HUES64 (cell line): ENCODE measurements around the gene RPS6KA5.

Experiments
- H3K27ac ChIP-seq: 2 replicates; pipeline ENCODE4 v1.7.0; 2013; ENCODE audit warnings: low read depth, low read length, inconsistent platforms
- H3K27me3 ChIP-seq: 2 replicates; pipeline ENCODE4 v1.6.1; 2013; ENCODE audit warnings: mild to moderate bottlenecking, low read length; ENCODE audit not compliant: insufficient read depth
- H3K36me3 ChIP-seq: 2 replicates; pipeline ENCODE4 v1.6.1; 2013; ENCODE audit warnings: mild to moderate bottlenecking, low read length; ENCODE audit not compliant: insufficient read depth
- H3K4me1 ChIP-seq: 2 replicates; pipeline ENCODE4 v1.6.1; 2013; ENCODE audit warnings: mild to moderate bottlenecking, low read length, moderate library complexity; ENCODE audit not compliant: insufficient read depth
- H3K4me3 ChIP-seq: 2 replicates; pipeline ENCODE4 v1.5.1; 2013; ENCODE audit warnings: mild to moderate bottlenecking, low read length, moderate library complexity
- H3K9ac ChIP-seq: 2 replicates; pipeline ENCODE4 v1.6.1; 2013; ENCODE audit warnings: mild to moderate bottlenecking, low read depth, low read length
- H3K9me3 ChIP-seq: 2 replicates; pipeline ENCODE4 v1.6.1; 2013; ENCODE audit warnings: low read depth, low read length; ENCODE audit not compliant: insufficient read depth
- WGBS: fragments of 150-250, 120-280 bp; methylation state at CpG from one replicate; pipeline ENCODE4 v1.1.7; 2013; ENCODE audit warnings: missing lambda C conversion rate; 5-methylcytosine and 5-hydroxymethylcytosine counted together

RPS6KA5 gene

GRCh38 chr14:90814806-90815571, 245.5 kb downstream of the RPS6KA5 start:
- H3K27ac ChIP-seq, result no peak overlapping the region
- H3K27me3 ChIP-seq, result peaks cover 16% of the 10 kb centered on the region
- peak overlapping the region; percentile 51 for H3K4me3 ChIP-seq
- H3K4me1 ChIP-seq, result no peaks in the 10 kb centered on the region
- no peak overlapping the region for H3K9ac ChIP-seq
- no peaks in the 10 kb centered on the region for H3K9me3 ChIP-seq
- 83% methylated on average over 13 of the region's 13 CpGs for WGBS
- H3K36me3 ChIP-seq, result no peaks in the 10 kb centered on the region

DNA sequence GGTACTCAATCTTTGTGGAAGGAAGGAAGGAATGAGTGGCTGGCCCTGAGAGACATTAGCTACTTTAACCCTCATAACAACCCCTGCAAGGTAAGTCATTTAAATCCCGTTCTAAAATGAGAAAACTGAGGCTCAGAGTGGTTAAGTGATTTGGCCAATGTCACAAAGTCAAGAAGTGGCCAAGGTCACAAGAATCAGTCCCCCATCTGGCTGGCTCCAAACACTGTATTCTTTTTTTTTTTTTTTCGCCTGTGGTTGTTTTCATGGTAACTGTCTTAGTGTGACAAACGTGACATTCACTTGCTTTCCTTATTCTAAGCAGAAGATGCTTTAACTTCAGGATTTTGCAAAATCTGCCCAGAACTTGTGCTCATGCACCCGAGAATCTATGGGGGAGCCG, 247.0 kb downstream of the RPS6KA5 start:
- no peak overlapping the region for H3K27ac ChIP-seq
- no peak overlapping the region for H3K4me3 ChIP-seq
- no peaks in the 10 kb centered on the region for H3K36me3 ChIP-seq
- 84% methylated on average over 4 of the region's 5 CpGs for WGBS
- peaks cover 16% of the 10 kb centered on the region for H3K27me3 ChIP-seq
- H3K4me1 ChIP-seq, result no peaks in the 10 kb centered on the region
- H3K9ac ChIP-seq, result no peak overlapping the region
- H3K9me3 ChIP-seq, result no peaks in the 10 kb centered on the region

DNA sequence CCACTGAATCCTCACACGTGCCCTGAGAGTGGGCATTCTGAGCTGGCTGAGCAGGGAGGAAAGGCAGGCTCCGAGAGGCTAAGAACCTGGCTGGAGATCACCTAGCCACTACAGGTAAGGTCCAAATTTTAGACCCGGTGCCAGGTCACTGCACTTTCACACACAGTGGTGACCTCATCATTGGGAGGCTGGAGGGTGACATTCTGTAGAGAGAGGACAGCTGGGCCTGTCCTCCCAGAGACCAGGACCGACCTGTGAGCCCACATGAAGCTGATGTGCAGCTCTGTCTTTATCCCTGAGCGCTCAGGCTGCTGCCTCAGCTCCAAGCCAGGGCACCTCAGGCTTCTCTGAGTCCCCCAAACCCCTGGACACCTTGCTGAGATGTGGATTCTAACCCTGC, 248.3 kb downstream of the RPS6KA5 start:
- Histone ChIP-seq H3K4me3 (no peak overlapping the region), H3K9ac (no peak overlapping the region), H3K36me3 (no peaks in the 10 kb centered on the region), H3K27ac (no peak overlapping the region), H3K9me3 (no peaks in the 10 kb centered on the region), H3K27me3 (peaks cover 16% of the 10 kb centered on the region), H3K4me1 (no peaks in the 10 kb centered on the region)
- 91% methylated on average over 5 of the region's 5 CpGs for WGBS

- H3K9ac ChIP-seq, result no peak overlapping the region
- H3K4me3 ChIP-seq, result no peak overlapping the region
- no peaks in the 10 kb centered on the region for H3K36me3 ChIP-seq
These were observed 248.8 kb downstream of the RPS6KA5 start for GRCh38 chr14:90811641-90812040.

GRCh38 chr14:90810806-90811205, 249.6 kb downstream of the RPS6KA5 start:
- Histone ChIP-seq H3K9ac (no peak overlapping the region), H3K9me3 (no peaks in the 10 kb centered on the region), H3K27me3 (peaks cover 11% of the 10 kb centered on the region; the same call in 1 of the 2 replicates), H3K36me3 (no peaks in the 10 kb centered on the region), H3K4me3 (no peak overlapping the region), H3K27ac (no peak overlapping the region), H3K4me1 (no peaks in the 10 kb centered on the region)
- WGBS, result 91% methylated on average over 5 of the region's 5 CpGs

More at GRCh38 chr14:90811641-90812040, 248.8 kb downstream of the RPS6KA5 start:
- Histone ChIP-seq H3K4me1 (no peaks in the 10 kb centered on the region), H3K27me3 (peaks cover 12% of the 10 kb centered on the region), H3K9me3 (no peaks in the 10 kb centered on the region), H3K27ac (no peak overlapping the region)
- 93% methylated on average over 10 of the region's 10 CpGs for WGBS

DNA sequence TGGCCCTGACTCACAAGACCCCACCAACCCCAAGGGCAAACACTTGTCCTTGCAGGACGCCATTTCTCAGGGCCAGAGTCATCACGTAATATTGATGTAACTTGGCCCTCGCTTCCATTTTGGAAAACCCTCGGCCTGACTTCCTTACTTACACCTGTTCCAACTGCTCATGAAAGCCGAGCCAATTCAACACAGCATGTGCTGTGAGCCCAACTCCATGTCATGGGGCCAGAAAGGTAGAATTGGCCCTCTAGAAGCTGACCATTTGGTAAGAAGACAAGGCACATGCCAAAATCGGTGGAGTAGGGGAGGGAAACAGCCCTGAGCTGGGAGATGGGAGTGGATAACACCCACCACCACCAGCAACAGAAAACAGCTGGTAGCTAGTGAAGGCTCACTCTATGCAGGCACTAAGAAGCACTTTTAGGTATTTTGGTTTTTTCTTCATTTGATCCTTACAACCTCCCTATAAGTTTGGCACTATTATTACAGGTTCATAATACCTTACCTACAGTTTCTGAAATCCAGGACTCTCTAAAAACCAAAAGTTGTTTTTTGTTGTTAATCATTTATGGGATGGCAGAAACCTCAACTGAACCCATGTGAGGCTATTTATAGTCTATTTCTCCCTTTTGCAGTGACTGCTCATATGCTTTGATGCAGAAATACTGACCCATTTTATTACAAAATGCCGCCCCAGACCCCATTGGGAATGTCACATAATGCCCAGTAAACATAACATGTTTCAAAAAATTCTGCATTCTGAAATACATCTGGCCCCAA, 250.7 kb downstream of the RPS6KA5 start:
- Histone ChIP-seq H3K9ac (no peak overlapping the region), H3K36me3 (no peaks in the 10 kb centered on the region), H3K4me1 (no peaks in the 10 kb centered on the region), H3K27ac (no peak overlapping the region), H3K4me3 (no peak overlapping the region), H3K9me3 (no peaks in the 10 kb centered on the region), H3K27me3 (peaks cover under 1% of the 10 kb centered on the region; the same call in 1 of the 2 replicates)
- WGBS, result 94% methylated on average over 7 of the region's 7 CpGs

DNA sequence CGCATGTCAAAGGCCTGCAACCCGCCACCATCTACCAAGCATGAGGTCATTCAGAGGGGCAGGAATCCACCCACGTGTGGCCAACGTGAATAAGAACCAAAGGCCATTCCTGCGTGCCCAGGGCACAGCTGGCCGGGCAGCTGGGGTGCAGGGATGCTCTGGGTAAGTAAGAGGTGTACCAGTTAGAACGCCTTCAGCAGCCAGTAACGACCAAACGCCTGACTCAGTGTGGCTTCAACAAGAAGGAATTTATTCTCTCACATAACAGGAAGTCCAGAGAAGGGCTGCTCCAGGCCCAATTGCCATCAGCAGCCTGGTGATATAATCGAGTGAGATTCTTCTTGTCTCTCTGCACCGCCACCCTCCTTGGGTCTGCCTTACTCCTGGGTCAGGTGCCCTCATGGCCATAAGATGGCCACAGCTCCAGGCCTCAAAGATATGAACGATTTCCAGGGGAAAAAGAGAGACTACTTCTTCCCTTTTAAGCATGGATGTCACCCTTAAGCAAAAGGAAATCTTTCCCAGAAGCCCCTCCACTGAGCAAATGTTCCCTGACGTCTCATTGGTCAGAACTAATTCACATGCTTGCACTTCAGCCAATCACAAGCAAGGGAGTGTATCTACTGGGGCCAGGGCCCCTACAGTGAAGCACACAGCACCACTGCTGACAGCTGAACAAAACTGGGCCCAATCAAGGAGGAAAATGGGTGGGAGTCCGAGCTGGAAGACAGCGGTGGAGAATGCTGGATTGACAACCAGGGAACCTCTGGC, 251.5 kb downstream of the RPS6KA5 start:
- Histone ChIP-seq H3K27me3 (no peaks in the 10 kb centered on the region), H3K9ac (no peak overlapping the region), H3K9me3 (no peaks in the 10 kb centered on the region), H3K4me1 (0 out of 2 replicates have a peak, but pooled peaks cover 3% of the 10 kb centered on the region), H3K27ac (no peak overlapping the region), H3K4me3 (no peak overlapping the region), H3K36me3 (no peaks in the 10 kb centered on the region)
- WGBS, result 91% methylated on average over 15 of the region's 15 CpGs

- Histone ChIP-seq H3K4me1 (0 out of 2 replicates have a peak, but pooled peaks cover 3% of the 10 kb centered on the region), H3K9ac (no peak overlapping the region), H3K4me3 (no peak overlapping the region), H3K9me3 (no peaks in the 10 kb centered on the region), H3K36me3 (no peaks in the 10 kb centered on the region), H3K27ac (no peak overlapping the region), H3K27me3 (no peaks in the 10 kb centered on the region)
- WGBS, result 94% methylated on average over 6 of the region's 6 CpGs
These were observed 253.4 kb downstream of the RPS6KA5 start for GRCh38 chr14:90807060-90807459.

DNA sequence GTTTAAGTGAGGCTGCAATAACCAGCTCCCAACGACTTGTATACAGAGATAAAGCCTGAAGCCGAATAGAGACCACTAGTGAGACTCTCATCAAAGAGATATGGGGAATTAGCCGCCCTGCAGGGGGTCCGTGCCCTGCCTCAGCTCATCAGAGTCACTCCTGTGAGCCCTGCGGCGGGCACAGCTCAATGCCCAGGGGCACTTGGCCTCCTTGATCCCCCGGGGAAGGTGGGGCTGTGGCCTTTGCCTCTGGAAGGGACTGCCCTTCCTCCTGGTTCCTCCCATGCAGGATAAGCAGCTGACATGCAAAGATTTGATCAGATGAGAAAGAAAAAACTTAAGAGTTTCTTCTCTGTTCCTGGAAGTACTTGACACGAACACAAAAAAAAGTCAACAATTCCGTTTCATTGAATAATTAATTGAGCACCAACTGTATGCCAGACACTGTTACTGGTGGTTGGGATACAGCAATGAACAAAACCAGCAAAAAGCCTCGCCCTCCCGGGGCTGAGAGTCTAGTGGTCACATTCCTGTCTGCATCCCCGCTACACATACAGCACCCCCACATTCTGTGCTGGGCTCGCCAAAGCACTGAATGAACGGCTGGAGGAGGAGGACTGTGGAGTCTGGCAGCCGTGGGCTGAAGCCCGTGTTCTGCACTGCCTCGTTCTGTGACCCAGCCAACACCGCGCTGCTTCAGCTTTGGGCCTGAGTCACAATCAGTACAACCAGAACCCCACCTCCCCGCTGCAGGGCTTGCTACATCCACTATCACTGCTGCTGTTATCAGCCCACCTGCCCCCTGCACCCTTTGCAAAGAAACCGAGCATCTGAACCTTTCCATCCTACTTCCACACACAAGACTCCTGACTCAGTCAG, 254.5 kb downstream of the RPS6KA5 start:
- Histone ChIP-seq H3K9ac (no peak overlapping the region), H3K4me1 (0 out of 2 replicates have a peak, but pooled peaks cover 3% of the 10 kb centered on the region), H3K27me3 (no peaks in the 10 kb centered on the region), H3K36me3 (no peaks in the 10 kb centered on the region), H3K4me3 (no peak overlapping the region), H3K9me3 (no peaks in the 10 kb centered on the region), H3K27ac (no peak overlapping the region)
- 87% methylated on average over 21 of the region's 21 CpGs for WGBS

DNA sequence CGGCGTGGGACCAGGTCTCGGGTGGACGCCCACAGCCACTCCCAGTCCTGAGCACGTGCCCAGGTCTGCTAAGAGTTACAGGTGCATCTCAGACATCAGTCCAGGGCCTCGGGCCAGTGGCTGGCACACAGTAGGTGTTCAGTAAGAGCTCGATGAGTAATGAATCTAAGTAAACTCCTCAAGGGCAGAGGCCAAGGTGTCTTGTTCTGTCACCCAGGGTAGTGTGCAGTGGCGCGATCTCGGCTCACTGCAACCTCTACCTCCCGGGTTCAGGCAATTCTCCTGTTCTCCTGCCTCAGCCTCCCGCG, 255.4 kb downstream of the RPS6KA5 start:
- Histone ChIP-seq H3K27me3 (no peaks in the 10 kb centered on the region), H3K36me3 (no peaks in the 10 kb centered on the region), H3K4me3 (no peak overlapping the region), H3K4me1 (0 out of 2 replicates have a peak, but pooled peaks cover 3% of the 10 kb centered on the region), H3K27ac (no peak overlapping the region), H3K9me3 (no peaks in the 10 kb centered on the region), H3K9ac (no peak overlapping the region)
- WGBS, result 96% methylated on average over 13 of the region's 13 CpGs
